ENCODE results near the gene TTC13.

DNA sequence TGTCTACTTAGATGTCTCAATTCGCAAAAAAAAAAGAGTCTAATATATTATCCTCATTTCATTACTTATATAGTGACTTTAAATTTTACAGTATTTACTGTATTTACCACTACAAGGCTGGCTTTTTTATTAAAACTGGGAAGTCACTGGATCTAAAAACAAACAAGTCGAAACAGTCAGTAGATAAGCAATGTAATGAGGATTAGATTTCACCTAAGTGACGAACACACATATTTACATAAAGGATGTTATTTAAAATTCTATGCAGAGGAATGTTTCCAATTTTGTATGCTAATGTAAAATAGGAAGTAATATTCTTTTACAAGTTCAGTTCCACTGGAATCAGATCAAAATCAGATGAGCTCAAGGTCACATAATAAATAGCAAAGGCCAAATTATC lies 28.3 kb downstream of the TTC13 start:
- TF ChIP-seq SMC3 (IDR thresholded peaks at IDR 0.05; ENCODE audit: low read depth, low read length) (no peak), POLR2AphosphoS5 (IDR thresholded peaks at IDR 0.05; ENCODE audit: low read depth, low read length) (no peak), EZH2phosphoT487 (IDR thresholded peaks at IDR 0.05; ENCODE audit: borderline replicate concordance, low read depth) (no peak), RCOR1 (IDR thresholded peaks at IDR 0.05; ENCODE audit: low read length) (no peak), EP300 (IDR thresholded peaks at IDR 0.05; ENCODE audit: borderline replicate concordance in 1 of 2, low read depth in 1 of 2, low read length in 1 of 2) (no peak)
- TF ChIP-seq, protein P1, sequence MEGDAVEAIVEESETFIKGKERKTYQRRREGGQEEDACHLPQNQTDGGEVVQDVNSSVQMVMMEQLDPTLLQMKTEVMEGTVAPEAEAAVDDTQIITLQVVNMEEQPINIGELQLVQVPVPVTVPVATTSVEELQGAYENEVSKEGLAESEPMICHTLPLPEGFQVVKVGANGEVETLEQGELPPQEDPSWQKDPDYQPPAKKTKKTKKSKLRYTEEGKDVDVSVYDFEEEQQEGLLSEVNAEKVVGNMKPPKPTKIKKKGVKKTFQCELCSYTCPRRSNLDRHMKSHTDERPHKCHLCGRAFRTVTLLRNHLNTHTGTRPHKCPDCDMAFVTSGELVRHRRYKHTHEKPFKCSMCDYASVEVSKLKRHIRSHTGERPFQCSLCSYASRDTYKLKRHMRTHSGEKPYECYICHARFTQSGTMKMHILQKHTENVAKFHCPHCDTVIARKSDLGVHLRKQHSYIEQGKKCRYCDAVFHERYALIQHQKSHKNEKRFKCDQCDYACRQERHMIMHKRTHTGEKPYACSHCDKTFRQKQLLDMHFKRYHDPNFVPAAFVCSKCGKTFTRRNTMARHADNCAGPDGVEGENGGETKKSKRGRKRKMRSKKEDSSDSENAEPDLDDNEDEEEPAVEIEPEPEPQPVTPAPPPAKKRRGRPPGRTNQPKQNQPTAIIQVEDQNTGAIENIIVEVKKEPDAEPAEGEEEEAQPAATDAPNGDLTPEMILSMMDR (IDR thresholded peaks at IDR 0.05) = no peak

All from SK-N-SH (cell line).